SK-N-SH (cell line): ENCODE results near the gene ISYNA1. TPM values are rescaled to one million over a fixed set of nuclear protein-coding genes. Genes with fewer than 3 reads are reported as not detected.

ENCODE experiments used
- CTCF ChIA-PET: fragments of 300-600, 350-600 bp; formaldehyde crosslinking; extraction: SDS; loops from one replicate; lab custom pipeline; 2021; lab: Yijun Ruan, JAX
- POLR2A ChIA-PET: fragments of 350-600 bp; sonication (Branson Sonifier 250); formaldehyde crosslinking; extraction: SDS; loops from one replicate; lab custom pipeline; 2020; ENCODE audit warnings: antibody characterized with exemption, inconsistent platforms; lab: Yijun Ruan, JAX
- DNase-seq: peaks from one replicate; pipeline ENCODE4 v3.0.0; 2012
- H2AFZ ChIP-seq: fragments of 200-600 bp; sonication (generic); 2 replicates; pipeline ENCODE4 v1.8.1; 2016; ENCODE audit warnings: antibody characterized with exemption, mild to moderate bottlenecking, low read depth
- H3F3A ChIP-seq: fragments of 200-600 bp; sonication (generic); replicated peaks from 2 replicates; pipeline ENCODE3; 2016; ENCODE audit warnings: antibody characterized with exemption, mild to moderate bottlenecking; ENCODE audit not compliant: insufficient read depth
- H3K27ac ChIP-seq, 2 experiments: fragments of 200-500 bp in 1 of 2; fragments of 200-600 bp in 1 of 2; sonication (Bioruptor generic) in 1 of 2; sonication (generic), shearing (Covaris generic) in 1 of 2; 2 replicates each; pipeline versions ENCODE4 v1.5.1 to v1.6.1; 2014 to 2016; ENCODE audit warnings: low read depth in 2 of 2, inconsistent platforms in 1 of 2, low read length in 1 of 2, mild to moderate bottlenecking in 1 of 2, mixed read lengths in 1 of 2
- H3K27me3 ChIP-seq: fragments of 200-600 bp; sonication (generic), shearing (Covaris generic); 2 replicates; pipeline ENCODE4 v1.6.1; 2016; ENCODE audit warnings: mixed run types; ENCODE audit not compliant: insufficient read depth
- H3K36me3 ChIP-seq, 2 experiments: fragments of 200-500 bp in 1 of 2; fragments of 200-600 bp in 1 of 2; sonication (Bioruptor generic) in 1 of 2; sonication (generic) in 1 of 2; replicated peaks in 1 of 2; 2 replicates each; pipeline versions ENCODE3 to v1.5.1; 2014 to 2016; ENCODE audit warnings: low read length in 1 of 2, mild to moderate bottlenecking in 1 of 2; ENCODE audit not compliant: insufficient read depth in 2 of 2, control insufficient read depth in 1 of 2
- H3K4me1 ChIP-seq, 2 experiments: fragments of 200-500 bp in 1 of 2; fragments of 200-600 bp in 1 of 2; sonication (Bioruptor generic) in 1 of 2; sonication (generic), shearing (Covaris generic) in 1 of 2; 2 replicates each; pipeline versions ENCODE4 v1.5.1 to v1.6.1; 2014 to 2016; ENCODE audit warnings: low read depth in 1 of 2, low read length in 1 of 2, mixed run types in 1 of 2; ENCODE audit not compliant: insufficient read depth in 2 of 2, control insufficient read depth in 1 of 2
- H3K4me2 ChIP-seq: fragments of 200-600 bp; sonication (generic), shearing (Covaris generic); 2 replicates; pipeline ENCODE4 v1.6.1; 2017; ENCODE audit warnings: mixed run types
- H3K4me3 ChIP-seq, 2 experiments: fragments of 200-500 bp in 1 of 2; fragments of 200-600 bp in 1 of 2; sonication (Bioruptor generic) in 1 of 2; sonication (generic), shearing (Covaris generic) in 1 of 2; 2 replicates each; pipeline versions ENCODE4 v1.5.1 to v1.8.1; 2014 to 2016; ENCODE audit warnings: low read depth in 2 of 2, inconsistent platforms in 1 of 2, low read length in 1 of 2, mild to moderate bottlenecking in 1 of 2, mixed read lengths in 1 of 2, moderate library complexity in 1 of 2
- H3K79me2 ChIP-seq: fragments of 200-600 bp; sonication (generic); 2 replicates; pipeline ENCODE4 v1.8.1; 2017; ENCODE audit warnings: mild to moderate bottlenecking; ENCODE audit not compliant: insufficient read depth
- H3K9ac ChIP-seq: fragments of 200-600 bp; sonication (generic); 2 replicates; pipeline ENCODE4 v1.6.1; 2017; ENCODE audit warnings: mixed run types
- H3K9me2 ChIP-seq: fragments of 200-600 bp; sonication (generic); 2 replicates; pipeline ENCODE4 v1.6.1; 2017; ENCODE audit warnings: mixed run types
- H3K9me3 ChIP-seq: fragments of 200-600 bp; sonication (generic); 2 replicates; pipeline ENCODE4 v1.6.1; 2017; ENCODE audit warnings: mixed run types, mild to moderate bottlenecking, moderate library complexity
- H4K20me1 ChIP-seq: fragments of 200-600 bp; sonication (generic); 2 replicates; pipeline ENCODE4 v1.6.1; 2017; ENCODE audit warnings: mild to moderate bottlenecking, mixed run types; ENCODE audit not compliant: insufficient read depth
- EP300 ChIP-seq, 2 experiments: IDR thresholded peaks; 2 replicates each; pipeline versions ENCODE4 v1.4.0 to v1.6.1; 2012; ENCODE audit warnings: borderline replicate concordance in 1 of 2, low read depth in 1 of 2, low read length in 1 of 2
- EZH2phosphoT487 ChIP-seq: fragments of 200-600 bp; sonication (generic); IDR thresholded peaks from 2 replicates; pipeline ENCODE4 v1.6.1; 2017; ENCODE audit warnings: low read depth, mixed run types, mild to moderate bottlenecking, antibody characterized with exemption, moderate library complexity, borderline replicate concordance
- FOXJ3 ChIP-seq: sonication (generic); formaldehyde crosslinking; IDR thresholded peaks from 2 replicates; pipeline ENCODE4 v1.5.1; 2020; ENCODE audit warnings: mild to moderate bottlenecking, missing genetic modification reagents
- GABPA ChIP-seq: IDR thresholded peaks from 2 replicates; pipeline ENCODE4 v1.4.0; 2012; ENCODE audit warnings: low read depth, mild to moderate bottlenecking
- RXRA ChIP-seq: IDR thresholded peaks from 2 replicates; pipeline ENCODE4 v1.4.0; 2012; ENCODE audit warnings: low read depth, mild to moderate bottlenecking, borderline replicate concordance
- SMC3 ChIP-seq: IDR thresholded peaks from 2 replicates; pipeline ENCODE4 v1.6.1; 2012; ENCODE audit warnings: low read depth, low read length, improper control_type of control experiment
- TCF12 ChIP-seq: IDR thresholded peaks from 2 replicates; pipeline ENCODE4 v1.4.0; 2012
- WGBS: methylation state at CpG from one replicate; pipeline ENCODE4 v1.1.6; 2017; ENCODE audit warnings: low lambda C conversion rate; 5-methylcytosine and 5-hydroxymethylcytosine counted together
- polyA plus RNA-seq, 3 experiments: library from polyadenylated mRNA; depleted of rRNA; stranded (reverse); fragments of >200 nt; gene quantifications; 2 replicates each; pipeline ENCODE4 v1.2.3, GENCODE V29; 2012
- TF ChIP-seq, protein P1 (sequence below): fragments of 200-600 bp; sonication (generic); IDR thresholded peaks from 2 replicates; pipeline ENCODE4 v1.6.1; 2017; ENCODE audit warnings: antibody characterized with exemption, mild to moderate bottlenecking, moderate library complexity
- TF ChIP-seq, protein P2 (sequence below): IDR thresholded peaks from 2 replicates; pipeline ENCODE4; 2012
- TF ChIP-seq, protein P3 (sequence below): fragments of 150-350 bp; IDR thresholded peaks from 2 replicates; pipeline ENCODE4 v1.6.1; 2016; ENCODE audit warnings: mild to moderate bottlenecking, low read depth, low read length
- TF ChIP-seq, protein P4 (sequence below): IDR thresholded peaks from 2 replicates; pipeline ENCODE4 v1.4.0; 2012; ENCODE audit warnings: low read depth, borderline replicate concordance

Gene ISYNA1
- polyA plus RNA-seq, 1 of the 3 experiments (the other 2 are of a cell fraction), result 48.0 TPM

DNA sequence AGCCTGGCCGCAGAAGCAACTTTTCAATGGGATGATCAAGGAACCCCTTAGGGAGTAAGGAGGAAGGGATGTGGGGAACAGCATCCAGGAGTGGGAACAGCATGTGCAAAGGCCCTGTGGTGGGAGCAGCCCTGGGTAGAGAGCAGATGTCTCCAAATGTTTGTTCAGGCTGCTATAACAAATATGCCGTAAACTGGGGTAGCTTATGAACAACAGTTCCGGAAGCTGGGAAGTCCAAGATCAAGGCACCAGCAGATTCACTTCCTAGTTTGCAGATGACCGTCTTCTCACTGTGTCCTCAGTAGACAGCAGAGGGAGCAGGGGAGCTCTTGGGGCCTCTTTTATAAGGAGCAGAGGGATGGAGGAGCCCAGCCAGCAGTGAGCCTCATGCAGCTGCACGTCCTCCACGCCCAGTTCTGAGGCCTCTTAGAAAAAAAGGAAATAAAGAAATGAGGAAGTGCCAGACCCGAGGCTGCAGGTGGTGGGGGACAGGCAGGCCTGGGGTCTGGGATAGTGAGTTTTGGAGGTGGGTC lies 36.3 kb downstream of the ISYNA1 start:
- Histone ChIP-seq H3K27me3 (no peaks in the 10 kb centered on the region), H3K27ac (no peak overlapping the region), H3K79me2 (no peaks in the 10 kb centered on the region), H4K20me1 (no peaks in the 10 kb centered on the region)
- DNase-seq, result no peak
- 77% methylated on average over 7 of the region's 7 CpGs for WGBS
- no peak for TF ChIP-seq GABPA
- TF ChIP-seq, protein P1, sequence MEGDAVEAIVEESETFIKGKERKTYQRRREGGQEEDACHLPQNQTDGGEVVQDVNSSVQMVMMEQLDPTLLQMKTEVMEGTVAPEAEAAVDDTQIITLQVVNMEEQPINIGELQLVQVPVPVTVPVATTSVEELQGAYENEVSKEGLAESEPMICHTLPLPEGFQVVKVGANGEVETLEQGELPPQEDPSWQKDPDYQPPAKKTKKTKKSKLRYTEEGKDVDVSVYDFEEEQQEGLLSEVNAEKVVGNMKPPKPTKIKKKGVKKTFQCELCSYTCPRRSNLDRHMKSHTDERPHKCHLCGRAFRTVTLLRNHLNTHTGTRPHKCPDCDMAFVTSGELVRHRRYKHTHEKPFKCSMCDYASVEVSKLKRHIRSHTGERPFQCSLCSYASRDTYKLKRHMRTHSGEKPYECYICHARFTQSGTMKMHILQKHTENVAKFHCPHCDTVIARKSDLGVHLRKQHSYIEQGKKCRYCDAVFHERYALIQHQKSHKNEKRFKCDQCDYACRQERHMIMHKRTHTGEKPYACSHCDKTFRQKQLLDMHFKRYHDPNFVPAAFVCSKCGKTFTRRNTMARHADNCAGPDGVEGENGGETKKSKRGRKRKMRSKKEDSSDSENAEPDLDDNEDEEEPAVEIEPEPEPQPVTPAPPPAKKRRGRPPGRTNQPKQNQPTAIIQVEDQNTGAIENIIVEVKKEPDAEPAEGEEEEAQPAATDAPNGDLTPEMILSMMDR, result peak; percentile 31; the same call in 1 of the 2 replicates
- TF ChIP-seq, all 33 proteins: peak for 1
- Histone ChIP-seq H3K9ac (no peak overlapping the region), H3K9me3 (no peaks in the 10 kb centered on the region), H3K4me1 (no peaks in the 10 kb centered on the region), H3F3A (peaks cover 3% of the 10 kb centered on the region), H2AFZ (no peak overlapping the region), H3K4me3 (no peak overlapping the region), H3K36me3 (no peaks in the 10 kb centered on the region), H3K4me2 (no peak overlapping the region), H3K9me2 (no peaks in the 10 kb centered on the region)
- ChIA-PET POLR2A (no interaction called here), CTCF (interaction anchor here (1.5 to 2.6 kb wide), 5 partner anchors 9 to 122 kb away, joined by 5 to 16 read pairs (median 7); no protein-coding TSS in a partner anchor)

DNA sequence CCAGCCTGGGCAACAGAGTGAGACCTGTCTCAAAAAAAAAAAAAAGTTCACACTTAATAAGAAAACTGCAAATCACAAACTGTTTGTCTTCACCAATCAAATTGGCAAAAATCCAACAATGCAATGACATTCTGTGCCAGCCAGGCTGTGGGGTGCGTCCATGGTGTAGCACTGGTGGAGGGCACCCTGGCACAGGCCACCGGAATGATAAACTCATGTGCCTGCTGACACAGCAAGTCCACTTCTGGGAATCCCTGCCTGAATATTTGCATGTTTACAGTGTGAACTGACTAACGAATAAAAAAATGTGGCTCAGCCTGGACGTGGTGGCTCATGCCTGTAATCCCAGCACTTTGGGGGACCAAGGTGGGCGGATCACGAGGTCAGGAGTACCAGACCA lies 38.9 kb downstream of the ISYNA1 start:
- POLR2A ChIA-PET, result no interaction called here
- no peaks in the 10 kb centered on the region for H3K9me3 ChIP-seq
- H3K27me3 ChIP-seq, result no peaks in the 10 kb centered on the region
- CTCF ChIA-PET, result interaction anchor here (0.6 to 3.9 kb wide), 5 partner anchors 11 to 50 kb away, joined by 3 to 25 read pairs (median 5); partner anchors contain the start of gene GDF15
- H3K36me3 ChIP-seq, result no peaks in the 10 kb centered on the region
- no peak overlapping the region for H2AFZ ChIP-seq
- H3K27ac ChIP-seq, result no peak overlapping the region
- no peaks in the 10 kb centered on the region for H4K20me1 ChIP-seq
- no peak overlapping the region for H3K4me3 ChIP-seq
- 69% methylated on average over 6 of the region's 6 CpGs for WGBS
- H3K4me1 ChIP-seq, result no peaks in the 10 kb centered on the region
- TF ChIP-seq, protein P2, sequence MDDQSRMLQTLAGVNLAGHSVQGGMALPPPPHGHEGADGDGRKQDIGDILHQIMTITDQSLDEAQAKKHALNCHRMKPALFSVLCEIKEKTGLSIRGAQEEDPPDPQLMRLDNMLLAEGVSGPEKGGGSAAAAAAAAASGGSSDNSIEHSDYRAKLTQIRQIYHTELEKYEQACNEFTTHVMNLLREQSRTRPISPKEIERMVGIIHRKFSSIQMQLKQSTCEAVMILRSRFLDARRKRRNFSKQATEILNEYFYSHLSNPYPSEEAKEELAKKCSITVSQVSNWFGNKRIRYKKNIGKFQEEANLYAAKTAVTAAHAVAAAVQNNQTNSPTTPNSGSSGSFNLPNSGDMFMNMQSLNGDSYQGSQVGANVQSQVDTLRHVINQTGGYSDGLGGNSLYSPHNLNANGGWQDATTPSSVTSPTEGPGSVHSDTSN, result no peak
- TF ChIP-seq, protein P3, sequence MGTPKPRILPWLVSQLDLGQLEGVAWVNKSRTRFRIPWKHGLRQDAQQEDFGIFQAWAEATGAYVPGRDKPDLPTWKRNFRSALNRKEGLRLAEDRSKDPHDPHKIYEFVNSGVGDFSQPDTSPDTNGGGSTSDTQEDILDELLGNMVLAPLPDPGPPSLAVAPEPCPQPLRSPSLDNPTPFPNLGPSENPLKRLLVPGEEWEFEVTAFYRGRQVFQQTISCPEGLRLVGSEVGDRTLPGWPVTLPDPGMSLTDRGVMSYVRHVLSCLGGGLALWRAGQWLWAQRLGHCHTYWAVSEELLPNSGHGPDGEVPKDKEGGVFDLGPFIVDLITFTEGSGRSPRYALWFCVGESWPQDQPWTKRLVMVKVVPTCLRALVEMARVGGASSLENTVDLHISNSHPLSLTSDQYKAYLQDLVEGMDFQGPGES, result no peak
- no peak for TF ChIP-seq RXRA
- TF ChIP-seq SMC3, result no peak
- TF ChIP-seq FOXJ3 (CRISPR knock-in tag), result no peak
- no peak for TF ChIP-seq TCF12
- no peak for TF ChIP-seq EZH2phosphoT487
- TF ChIP-seq EP300 (IDR thresholded peaks at IDR 0.05; ENCODE audit: borderline replicate concordance in 1 of 2, low read depth in 1 of 2, low read length in 1 of 2), result no peak
- TF ChIP-seq, protein P4, sequence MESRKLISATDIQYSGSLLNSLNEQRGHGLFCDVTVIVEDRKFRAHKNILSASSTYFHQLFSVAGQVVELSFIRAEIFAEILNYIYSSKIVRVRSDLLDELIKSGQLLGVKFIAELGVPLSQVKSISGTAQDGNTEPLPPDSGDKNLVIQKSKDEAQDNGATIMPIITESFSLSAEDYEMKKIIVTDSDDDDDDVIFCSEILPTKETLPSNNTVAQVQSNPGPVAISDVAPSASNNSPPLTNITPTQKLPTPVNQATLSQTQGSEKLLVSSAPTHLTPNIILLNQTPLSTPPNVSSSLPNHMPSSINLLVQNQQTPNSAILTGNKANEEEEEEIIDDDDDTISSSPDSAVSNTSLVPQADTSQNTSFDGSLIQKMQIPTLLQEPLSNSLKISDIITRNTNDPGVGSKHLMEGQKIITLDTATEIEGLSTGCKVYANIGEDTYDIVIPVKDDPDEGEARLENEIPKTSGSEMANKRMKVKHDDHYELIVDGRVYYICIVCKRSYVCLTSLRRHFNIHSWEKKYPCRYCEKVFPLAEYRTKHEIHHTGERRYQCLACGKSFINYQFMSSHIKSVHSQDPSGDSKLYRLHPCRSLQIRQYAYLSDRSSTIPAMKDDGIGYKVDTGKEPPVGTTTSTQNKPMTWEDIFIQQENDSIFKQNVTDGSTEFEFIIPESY, result no peak
- H3K9me2 ChIP-seq, result no peaks in the 10 kb centered on the region
- H3F3A ChIP-seq, result peaks cover 3% of the 10 kb centered on the region
- no peak overlapping the region for H3K9ac ChIP-seq
- H3K79me2 ChIP-seq, result no peaks in the 10 kb centered on the region
- no peak overlapping the region for H3K4me2 ChIP-seq
- no peak for DNase-seq
